ENCODE measurements around the gene SLC10A7.

The SLC10A7 gene

DNA sequence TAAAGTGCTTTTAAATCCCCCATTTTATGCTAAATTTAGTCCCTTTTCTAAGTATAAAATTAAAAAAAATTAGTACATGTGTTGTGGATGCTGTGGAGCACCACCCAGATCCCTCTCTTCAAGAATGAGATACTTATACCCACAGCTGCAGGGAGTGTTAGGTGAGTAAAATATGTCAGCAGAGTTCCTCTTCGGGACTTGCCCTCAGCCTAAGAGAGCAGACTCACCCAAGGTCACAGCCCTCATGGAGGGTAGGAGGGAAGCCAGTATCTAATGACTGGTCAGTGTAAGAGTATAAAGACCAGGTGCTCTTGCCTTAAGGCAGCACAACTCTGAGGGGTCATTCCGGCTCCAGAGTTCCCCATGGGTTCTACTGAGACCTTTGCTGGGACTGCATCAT is 218.9 kb downstream of the SLC10A7 start:
- TF ChIP-seq CTCF (IDR thresholded peaks at IDR 0.05; ENCODE audit: extremely low read depth, missing control alignments), result no peak
- DNase-seq (ENCODE audit: low spot score), result no peak

GRCh38 chr4:146299607-146300006 is 222.1 kb downstream of the SLC10A7 start:
- TF ChIP-seq CTCF (IDR thresholded peaks at IDR 0.05; ENCODE audit: extremely low read depth, missing control alignments), result no peak
- no peak for DNase-seq (ENCODE audit: low spot score)

DNA sequence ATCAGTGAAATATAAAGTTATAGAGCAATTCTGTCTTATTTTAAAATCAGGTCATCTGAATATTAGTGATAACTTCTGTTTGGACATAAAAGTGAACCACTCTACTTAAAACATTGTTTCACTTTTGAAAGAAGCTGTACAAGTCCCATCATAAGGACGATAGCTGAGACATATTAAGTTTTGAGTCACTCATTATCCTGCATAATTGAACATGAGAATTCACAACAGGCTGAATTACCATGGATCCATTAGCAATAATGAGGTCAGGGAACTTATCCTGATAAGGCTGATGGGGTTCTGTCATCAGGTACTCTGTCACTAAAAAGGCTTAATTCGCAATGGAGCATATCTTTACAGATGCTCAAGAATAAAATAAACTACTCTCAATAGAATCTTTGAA is 227.0 kb downstream of the SLC10A7 start:
- TF ChIP-seq CTCF (IDR thresholded peaks at IDR 0.05; ENCODE audit: extremely low read depth, missing control alignments), result no peak
- DNase-seq (ENCODE audit: low spot score), result no peak

DNA sequence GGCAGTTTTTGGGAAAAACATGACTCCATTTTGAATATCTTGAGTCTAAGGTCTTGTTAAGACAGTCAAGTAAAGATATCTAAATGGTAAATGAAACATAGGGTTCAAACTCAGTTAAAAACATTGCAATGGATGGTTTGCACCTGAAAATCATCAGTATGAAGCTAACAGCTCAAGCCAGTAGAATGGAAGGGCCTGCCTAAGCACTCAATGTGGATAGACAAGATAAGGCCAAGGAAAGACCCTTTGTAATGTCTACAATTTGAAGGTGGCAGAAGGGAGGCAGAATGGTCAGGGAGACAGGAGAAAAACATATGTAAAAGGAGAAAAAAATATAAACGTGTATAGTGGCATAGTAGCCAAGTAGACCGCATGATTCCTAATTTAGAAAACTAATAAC is 229.2 kb downstream of the SLC10A7 start:
- TF ChIP-seq CTCF (IDR thresholded peaks at IDR 0.05; ENCODE audit: extremely low read depth, missing control alignments), result no peak
- no peak for DNase-seq (ENCODE audit: low spot score)

- no peak for DNase-seq (ENCODE audit: low spot score)
- no peak for TF ChIP-seq CTCF (IDR thresholded peaks at IDR 0.05; ENCODE audit: extremely low read depth, missing control alignments)
These were observed 230.4 kb downstream of the SLC10A7 start for GRCh38 chr4:146291313-146291712.

GRCh38 chr4:146288193-146288592 is 233.5 kb downstream of the SLC10A7 start:
- DNase-seq (ENCODE audit: low spot score), result no peak
- TF ChIP-seq CTCF (IDR thresholded peaks at IDR 0.05; ENCODE audit: extremely low read depth, missing control alignments), result no peak

GRCh38 chr4:146285037-146285436 is 236.7 kb downstream of the SLC10A7 start:
- no peak for TF ChIP-seq CTCF (IDR thresholded peaks at IDR 0.05; ENCODE audit: extremely low read depth, missing control alignments)
- no peak for DNase-seq (ENCODE audit: low spot score)

Data from GM20000 (cell line).